SH-SY5Y (cell line): Measurements from ENCODE around the gene FANCL.

Source experiments
- GATA2 ChIP-seq: IDR thresholded peaks from 2 replicates; pipeline ENCODE4 v1.6.1; 2011; ENCODE audit warnings: mild to moderate bottlenecking, low read depth, low read length
- GATA3 ChIP-seq: IDR thresholded peaks from 2 replicates; pipeline ENCODE4 v1.6.1; 2011; ENCODE audit warnings: low read depth, mild to moderate bottlenecking, low read length, moderate library complexity

GRCh38 chr2:58180635-58181034 is 60.5 kb downstream of the FANCL start:
- TF ChIP-seq GATA3 (no peak), GATA2 (no peak)
